Transverse colon (tissue), 3 donors: ENCODE measurements around the gene DPP10.

Source experiments
- EP300 ChIP-seq: sonication (generic); formaldehyde crosslinking; IDR thresholded peaks from one replicate; pipeline ENCODE4 v1.6.1; 2017; ENCODE audit warnings: antibody characterized with exemption, low read depth
- TF ChIP-seq, protein P1 (sequence below), 5 experiments: fragments of 200-600 bp in 3 of 5; fragments of 450-650 bp in 2 of 5; sonication (generic) in 3 of 5; IDR thresholded peaks; 1 replicate in 2 of 5; 2 replicates in 3 of 5; pipeline ENCODE4 v1.5.1; 2016 to 2017; ENCODE audit warnings: antibody characterized with exemption in 5 of 5, inconsistent platforms in 3 of 5, mild to moderate bottlenecking in 2 of 5, moderate library complexity in 1 of 5

- TF ChIP-seq, protein P1, sequence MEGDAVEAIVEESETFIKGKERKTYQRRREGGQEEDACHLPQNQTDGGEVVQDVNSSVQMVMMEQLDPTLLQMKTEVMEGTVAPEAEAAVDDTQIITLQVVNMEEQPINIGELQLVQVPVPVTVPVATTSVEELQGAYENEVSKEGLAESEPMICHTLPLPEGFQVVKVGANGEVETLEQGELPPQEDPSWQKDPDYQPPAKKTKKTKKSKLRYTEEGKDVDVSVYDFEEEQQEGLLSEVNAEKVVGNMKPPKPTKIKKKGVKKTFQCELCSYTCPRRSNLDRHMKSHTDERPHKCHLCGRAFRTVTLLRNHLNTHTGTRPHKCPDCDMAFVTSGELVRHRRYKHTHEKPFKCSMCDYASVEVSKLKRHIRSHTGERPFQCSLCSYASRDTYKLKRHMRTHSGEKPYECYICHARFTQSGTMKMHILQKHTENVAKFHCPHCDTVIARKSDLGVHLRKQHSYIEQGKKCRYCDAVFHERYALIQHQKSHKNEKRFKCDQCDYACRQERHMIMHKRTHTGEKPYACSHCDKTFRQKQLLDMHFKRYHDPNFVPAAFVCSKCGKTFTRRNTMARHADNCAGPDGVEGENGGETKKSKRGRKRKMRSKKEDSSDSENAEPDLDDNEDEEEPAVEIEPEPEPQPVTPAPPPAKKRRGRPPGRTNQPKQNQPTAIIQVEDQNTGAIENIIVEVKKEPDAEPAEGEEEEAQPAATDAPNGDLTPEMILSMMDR (IDR thresholded peaks at IDR 0.05), result no peak
- no peak for TF ChIP-seq EP300
Observed at GRCh38 chr2:115285416-115285815, 843.0 kb downstream of the DPP10 start.
